Measurements from ENCODE around the gene GSC2. TPM values are rescaled to one million over a fixed set of nuclear protein-coding genes. Genes with fewer than 3 reads are reported as not detected.

GSC2 gene
- total and polyA plus RNA-seq, 9 of the 15 experiments (the other 6 are each of a cell fraction or from before 2014, with no cell fraction given): not detected

DNA sequence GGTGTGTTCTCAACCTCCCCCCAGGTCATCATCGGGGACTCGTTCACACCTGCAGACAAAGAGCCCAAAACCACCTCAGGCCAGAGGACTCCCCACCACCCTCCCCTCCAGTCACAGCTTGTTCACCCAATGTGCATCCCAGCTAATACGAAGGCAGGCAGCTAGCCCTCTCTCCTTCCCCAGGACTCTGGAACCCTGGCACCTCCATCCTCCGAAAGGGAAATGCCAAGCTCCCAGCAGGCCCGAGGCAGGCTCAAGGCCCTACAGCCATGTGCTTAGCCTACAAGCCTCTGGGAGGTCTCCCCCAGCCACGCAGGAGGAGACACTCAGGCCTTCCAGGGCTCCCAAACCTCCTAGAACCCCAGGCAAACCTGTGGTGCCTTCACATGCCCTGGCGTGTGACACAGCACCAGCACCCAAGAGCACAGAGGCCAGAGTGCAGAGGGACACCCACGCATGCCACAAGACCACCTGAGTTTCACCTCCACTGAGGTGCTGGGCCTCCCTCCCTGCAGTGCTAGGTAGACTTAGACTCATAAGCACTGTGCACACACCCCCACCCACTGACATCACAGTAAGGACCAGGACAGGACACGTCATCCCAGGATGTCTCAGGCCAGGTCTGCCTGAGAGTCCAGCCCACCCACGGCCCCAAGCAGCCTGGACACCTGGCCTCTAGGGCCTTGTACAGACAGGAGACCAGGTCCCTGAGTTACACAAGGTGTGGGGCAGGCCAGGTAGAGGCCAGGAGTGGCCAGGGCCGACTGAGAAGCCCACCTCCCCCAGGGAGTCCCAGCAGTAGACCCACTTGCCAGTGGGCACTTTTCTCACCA lies 12.5 kb downstream of the GSC2 start (continued):
- TF ChIP-seq, protein P1, sequence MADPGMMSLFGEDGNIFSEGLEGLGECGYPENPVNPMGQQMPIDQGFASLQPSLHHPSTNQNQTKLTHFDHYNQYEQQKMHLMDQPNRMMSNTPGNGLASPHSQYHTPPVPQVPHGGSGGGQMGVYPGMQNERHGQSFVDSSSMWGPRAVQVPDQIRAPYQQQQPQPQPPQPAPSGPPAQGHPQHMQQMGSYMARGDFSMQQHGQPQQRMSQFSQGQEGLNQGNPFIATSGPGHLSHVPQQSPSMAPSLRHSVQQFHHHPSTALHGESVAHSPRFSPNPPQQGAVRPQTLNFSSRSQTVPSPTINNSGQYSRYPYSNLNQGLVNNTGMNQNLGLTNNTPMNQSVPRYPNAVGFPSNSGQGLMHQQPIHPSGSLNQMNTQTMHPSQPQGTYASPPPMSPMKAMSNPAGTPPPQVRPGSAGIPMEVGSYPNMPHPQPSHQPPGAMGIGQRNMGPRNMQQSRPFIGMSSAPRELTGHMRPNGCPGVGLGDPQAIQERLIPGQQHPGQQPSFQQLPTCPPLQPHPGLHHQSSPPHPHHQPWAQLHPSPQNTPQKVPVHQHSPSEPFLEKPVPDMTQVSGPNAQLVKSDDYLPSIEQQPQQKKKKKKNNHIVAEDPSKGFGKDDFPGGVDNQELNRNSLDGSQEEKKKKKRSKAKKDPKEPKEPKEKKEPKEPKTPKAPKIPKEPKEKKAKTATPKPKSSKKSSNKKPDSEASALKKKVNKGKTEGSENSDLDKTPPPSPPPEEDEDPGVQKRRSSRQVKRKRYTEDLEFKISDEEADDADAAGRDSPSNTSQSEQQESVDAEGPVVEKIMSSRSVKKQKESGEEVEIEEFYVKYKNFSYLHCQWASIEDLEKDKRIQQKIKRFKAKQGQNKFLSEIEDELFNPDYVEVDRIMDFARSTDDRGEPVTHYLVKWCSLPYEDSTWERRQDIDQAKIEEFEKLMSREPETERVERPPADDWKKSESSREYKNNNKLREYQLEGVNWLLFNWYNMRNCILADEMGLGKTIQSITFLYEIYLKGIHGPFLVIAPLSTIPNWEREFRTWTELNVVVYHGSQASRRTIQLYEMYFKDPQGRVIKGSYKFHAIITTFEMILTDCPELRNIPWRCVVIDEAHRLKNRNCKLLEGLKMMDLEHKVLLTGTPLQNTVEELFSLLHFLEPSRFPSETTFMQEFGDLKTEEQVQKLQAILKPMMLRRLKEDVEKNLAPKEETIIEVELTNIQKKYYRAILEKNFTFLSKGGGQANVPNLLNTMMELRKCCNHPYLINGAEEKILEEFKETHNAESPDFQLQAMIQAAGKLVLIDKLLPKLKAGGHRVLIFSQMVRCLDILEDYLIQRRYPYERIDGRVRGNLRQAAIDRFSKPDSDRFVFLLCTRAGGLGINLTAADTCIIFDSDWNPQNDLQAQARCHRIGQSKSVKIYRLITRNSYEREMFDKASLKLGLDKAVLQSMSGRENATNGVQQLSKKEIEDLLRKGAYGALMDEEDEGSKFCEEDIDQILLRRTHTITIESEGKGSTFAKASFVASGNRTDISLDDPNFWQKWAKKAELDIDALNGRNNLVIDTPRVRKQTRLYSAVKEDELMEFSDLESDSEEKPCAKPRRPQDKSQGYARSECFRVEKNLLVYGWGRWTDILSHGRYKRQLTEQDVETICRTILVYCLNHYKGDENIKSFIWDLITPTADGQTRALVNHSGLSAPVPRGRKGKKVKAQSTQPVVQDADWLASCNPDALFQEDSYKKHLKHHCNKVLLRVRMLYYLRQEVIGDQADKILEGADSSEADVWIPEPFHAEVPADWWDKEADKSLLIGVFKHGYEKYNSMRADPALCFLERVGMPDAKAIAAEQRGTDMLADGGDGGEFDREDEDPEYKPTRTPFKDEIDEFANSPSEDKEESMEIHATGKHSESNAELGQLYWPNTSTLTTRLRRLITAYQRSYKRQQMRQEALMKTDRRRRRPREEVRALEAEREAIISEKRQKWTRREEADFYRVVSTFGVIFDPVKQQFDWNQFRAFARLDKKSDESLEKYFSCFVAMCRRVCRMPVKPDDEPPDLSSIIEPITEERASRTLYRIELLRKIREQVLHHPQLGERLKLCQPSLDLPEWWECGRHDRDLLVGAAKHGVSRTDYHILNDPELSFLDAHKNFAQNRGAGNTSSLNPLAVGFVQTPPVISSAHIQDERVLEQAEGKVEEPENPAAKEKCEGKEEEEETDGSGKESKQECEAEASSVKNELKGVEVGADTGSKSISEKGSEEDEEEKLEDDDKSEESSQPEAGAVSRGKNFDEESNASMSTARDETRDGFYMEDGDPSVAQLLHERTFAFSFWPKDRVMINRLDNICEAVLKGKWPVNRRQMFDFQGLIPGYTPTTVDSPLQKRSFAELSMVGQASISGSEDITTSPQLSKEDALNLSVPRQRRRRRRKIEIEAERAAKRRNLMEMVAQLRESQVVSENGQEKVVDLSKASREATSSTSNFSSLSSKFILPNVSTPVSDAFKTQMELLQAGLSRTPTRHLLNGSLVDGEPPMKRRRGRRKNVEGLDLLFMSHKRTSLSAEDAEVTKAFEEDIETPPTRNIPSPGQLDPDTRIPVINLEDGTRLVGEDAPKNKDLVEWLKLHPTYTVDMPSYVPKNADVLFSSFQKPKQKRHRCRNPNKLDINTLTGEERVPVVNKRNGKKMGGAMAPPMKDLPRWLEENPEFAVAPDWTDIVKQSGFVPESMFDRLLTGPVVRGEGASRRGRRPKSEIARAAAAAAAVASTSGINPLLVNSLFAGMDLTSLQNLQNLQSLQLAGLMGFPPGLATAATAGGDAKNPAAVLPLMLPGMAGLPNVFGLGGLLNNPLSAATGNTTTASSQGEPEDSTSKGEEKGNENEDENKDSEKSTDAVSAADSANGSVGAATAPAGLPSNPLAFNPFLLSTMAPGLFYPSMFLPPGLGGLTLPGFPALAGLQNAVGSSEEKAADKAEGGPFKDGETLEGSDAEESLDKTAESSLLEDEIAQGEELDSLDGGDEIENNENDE (IDR thresholded peaks at IDR 0.05; ENCODE audit: low read depth, low read length): peak; percentile 60

Measured in K562 (cell line).